G401 (cell line): ENCODE measurements around the gene S100G. TPM values are rescaled to one million over a fixed set of nuclear protein-coding genes. Genes with fewer than 3 reads are reported as not detected.

Experiments
- DNase-seq: peaks from one replicate; pipeline ENCODE4 v3.0.0-alpha.2; 2015; ENCODE audit warnings: low spot score
- in situ Hi-C: cut with HindIII; loops from 2 replicates; pipeline ENCODE4 v1.10.0; 2016; ENCODE audit warnings: low sequenced_read_pairs, mixed read lengths
- total RNA-seq: library from RNA; depleted of rRNA; stranded (reverse); fragments of >200 nt; shearing (Covaris generic); gene quantifications from 2 replicates; pipeline ENCODE4 v1.2.3, GENCODE V29; 2014; rRNA removed

S100G gene
- total RNA-seq, 1 experiment from 2014 or later: not detected

- no peak for DNase-seq
- in situ Hi-C loops: no loop called here
Measured at GRCh38 chrX:16699389-16699788, 49.4 kb downstream of the S100G start.

GRCh38 chrX:16700734-16701133 lies 50.8 kb downstream of the S100G start:
- in situ Hi-C loops: no loop called here
- no peak for DNase-seq

DNA sequence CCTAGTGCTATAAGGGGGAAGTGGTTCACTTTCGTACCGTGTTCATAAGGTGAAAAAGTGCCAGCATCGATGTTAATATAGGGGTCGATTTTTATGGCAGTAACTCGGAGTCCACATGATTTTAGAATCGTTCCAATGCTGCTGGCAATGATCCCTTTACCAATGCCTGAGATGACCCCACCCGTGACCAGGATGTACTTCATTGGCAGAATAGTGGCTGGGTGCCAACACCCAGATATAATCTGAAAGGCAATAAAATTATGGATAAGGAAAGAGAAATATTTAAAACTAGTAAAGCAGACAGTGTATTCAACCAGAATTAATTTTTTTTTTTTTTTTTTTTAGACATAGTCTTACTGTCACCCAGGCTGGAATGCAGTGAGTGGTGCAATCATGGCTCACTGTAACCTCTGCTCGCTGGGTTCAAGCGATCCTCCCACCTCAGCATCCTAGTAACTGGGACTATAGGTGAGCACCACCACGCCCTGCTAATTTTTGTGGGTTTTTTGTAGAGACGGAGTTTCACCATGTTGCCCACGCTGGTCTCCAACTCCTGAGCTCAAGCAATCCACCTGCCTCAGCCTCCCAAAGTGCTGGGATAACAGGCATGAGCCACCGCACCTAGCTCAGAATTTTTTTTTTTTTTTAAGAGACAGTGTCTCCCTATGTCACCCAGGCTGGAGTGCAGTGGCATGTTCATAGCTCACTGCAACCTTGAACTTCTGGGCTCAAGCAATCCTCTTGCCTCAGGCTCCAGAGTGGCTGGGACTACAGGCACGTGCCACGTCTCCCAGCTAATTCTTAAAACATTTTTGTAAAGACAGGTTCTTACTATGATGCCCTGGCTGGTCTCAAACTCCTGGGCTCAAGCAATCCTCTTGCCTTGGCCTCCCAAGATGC lies 53.0 kb downstream of the S100G start:
- in situ Hi-C loops: no loop called here
- no peak for DNase-seq

Other genes starting within 250 kb of the S100G start
- gene CTPS2, start 62.5 kb downstream of the S100G start, total RNA-seq: 16.4 and 20.5 TPM in 2 replicates
- 16.2 and 25.0 TPM in 2 replicates for gene SYAP1, start 69.5 kb downstream of the S100G start, total RNA-seq
- 17.5 and 20.7 TPM in 2 replicates for gene TXLNG, start 136.3 kb downstream of the S100G start, total RNA-seq
- gene RBBP7, start 220.2 kb downstream of the S100G start, total RNA-seq: 99.0 and 131 TPM in 2 replicates